TTC549 (cell line): Measurements from ENCODE around the gene ZBTB21.

ENCODE experiments used
- FAIRE-seq: peaks from 2 replicates; lab custom pipeline; 2012; peaks lifted over from hg19 to GRCh38; lab: Jason Lieb, UNC

ZBTB21 gene

GRCh38 chr21:41991659-41992058 lies 18.5 kb downstream of the ZBTB21 start:
- FAIRE-seq: no peak

- no peak for FAIRE-seq
These were observed 20.5 kb downstream of the ZBTB21 start for GRCh38 chr21:41989698-41990097.

DNA sequence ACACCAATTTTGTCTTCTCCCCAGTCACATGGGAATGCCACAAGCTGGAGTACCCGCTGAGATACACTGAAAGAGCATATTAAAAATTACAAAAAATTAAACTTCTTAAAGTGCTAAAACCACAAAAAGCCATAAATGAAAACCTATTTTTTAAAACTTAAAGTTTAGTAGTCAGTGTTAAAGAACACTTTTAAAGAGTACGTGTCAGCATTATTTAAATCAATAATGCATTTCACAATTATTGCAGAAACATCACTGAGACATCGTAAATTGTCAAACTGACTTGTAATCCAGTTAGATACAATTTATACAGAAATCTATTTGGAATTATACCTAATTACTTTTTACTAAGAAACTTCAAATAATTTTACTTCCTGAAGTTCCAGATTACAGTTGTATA lies 22.9 kb downstream of the ZBTB21 start:
- no peak for FAIRE-seq

DNA sequence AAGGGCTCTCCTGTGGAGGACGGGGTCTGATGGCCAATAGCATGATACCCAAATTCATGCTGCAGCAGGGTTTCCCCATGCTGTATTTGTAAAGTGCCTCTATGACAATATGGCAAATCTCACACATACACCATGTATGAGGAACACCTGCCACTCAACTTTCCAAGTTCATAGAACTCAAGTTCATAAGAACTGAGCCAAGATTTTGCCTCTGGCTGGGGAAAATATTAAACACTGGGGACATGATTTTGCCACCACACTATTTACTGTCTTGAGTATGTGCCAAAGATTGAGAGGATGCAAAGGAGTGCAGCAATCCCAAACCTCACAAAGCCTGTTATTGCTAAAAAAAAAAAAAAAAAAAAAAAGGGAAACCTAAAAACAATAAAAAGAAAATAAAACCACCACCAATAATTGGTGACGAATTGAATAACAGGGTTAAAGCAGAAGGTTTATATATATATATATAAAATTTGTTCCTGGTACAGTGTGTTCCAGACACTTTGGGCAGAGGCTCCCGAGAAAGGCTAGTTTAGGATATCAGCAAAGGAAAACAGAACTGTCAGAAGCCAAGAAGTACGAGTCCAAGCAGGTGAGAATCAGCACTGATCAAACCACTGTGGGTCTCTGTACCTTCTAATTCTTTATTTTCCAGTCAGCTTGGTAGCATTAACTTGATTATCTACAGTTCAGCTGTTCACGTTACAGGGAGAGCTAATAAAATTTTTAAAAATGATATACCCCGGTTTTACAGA lies 24.3 kb downstream of the ZBTB21 start:
- no peak for FAIRE-seq

DNA sequence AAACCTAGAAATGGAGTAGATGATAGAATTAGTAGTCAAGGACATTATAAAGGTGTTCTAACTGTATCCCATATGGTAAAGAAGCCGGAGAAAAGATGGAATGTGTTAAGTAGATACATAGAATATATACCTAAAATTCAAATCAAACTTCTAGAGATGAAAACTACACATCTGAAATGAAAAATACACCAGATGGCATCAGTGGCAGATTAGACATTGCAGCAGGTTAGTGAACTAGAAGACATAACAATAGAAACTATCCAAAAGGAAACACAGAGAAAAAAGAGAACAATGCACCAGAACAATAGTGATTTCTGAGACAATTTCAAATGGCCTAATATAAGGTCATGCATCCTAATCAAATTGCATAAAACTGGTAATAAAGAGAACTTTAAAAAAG lies 26.9 kb downstream of the ZBTB21 start:
- no peak for FAIRE-seq

- no peak for FAIRE-seq
These were observed 29.6 kb downstream of the ZBTB21 start for GRCh38 chr21:41980561-41980960.

DNA sequence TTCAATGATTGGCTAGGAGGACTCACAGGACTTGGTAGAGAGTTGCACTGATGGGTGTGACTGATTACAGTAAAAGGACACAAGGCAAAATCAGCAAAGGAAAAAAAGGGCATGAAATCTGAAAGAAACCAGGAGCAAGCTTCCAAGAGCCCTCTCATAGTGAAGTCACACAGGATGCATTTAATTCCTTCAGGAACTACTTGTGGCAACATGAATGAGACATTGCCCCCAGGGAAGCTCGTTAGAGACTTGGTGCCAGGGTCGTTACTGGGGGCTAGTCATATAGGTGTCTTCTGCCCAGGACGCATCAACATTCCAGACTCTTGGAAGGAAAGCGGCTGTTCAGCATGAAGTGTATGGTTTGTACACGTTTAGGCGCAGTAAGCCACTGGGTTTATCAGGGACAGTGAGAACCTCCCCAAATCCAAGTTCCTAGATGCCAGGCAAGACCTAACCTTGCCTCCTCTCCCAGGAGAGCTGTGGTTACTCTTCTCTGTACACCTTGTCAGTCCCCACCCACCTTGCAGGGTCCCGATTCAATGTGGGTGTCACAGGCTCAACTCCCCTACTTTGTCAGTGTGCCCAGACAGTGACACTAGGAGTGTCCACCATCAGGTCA lies 30.3 kb downstream of the ZBTB21 start:
- no peak for FAIRE-seq

GRCh38 chr21:41979335-41979734 lies 30.8 kb downstream of the ZBTB21 start:
- no peak for FAIRE-seq

DNA sequence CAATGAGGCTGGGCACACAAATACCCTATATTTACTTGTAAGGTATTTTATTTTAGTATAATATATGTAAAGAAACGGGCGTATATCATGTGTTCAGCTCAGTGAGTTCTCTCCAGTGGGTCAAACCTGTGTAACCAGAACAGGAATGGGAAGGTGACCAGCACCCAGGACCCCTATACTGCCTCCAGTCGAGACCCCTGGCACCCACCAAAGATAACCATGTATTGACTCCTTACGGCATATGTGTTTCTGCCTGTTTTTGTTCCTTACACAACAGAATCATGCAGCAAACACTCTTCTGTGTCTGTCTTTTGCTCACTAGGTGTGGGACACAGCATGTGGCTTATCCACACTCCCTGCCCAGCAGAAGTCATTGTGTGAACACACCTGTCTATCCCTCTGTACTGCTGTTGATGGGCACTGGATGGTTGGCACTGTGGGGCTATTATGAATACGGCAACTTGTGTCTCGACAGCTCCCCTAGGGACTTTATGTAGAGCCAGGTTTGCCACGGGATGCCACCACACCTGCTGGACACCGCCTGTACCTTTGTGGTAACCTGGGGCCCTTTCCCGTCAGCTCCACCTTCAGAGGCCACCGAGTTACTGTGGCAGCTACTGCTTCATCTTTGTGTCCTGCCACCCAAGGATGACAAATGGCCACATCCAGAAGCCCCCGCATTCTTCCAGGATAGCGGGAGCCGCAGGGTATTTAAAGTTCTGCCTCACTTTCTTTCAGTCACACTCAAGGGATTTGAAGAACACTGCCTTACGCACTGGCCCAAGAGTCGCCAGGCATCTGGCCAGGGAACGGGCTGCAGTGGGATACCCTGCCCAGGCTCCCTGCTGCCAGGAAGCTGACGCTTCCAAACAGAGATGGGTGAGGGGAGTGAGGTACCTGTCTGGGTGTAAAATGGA lies 32.9 kb downstream of the ZBTB21 start:
- FAIRE-seq: no peak

DNA sequence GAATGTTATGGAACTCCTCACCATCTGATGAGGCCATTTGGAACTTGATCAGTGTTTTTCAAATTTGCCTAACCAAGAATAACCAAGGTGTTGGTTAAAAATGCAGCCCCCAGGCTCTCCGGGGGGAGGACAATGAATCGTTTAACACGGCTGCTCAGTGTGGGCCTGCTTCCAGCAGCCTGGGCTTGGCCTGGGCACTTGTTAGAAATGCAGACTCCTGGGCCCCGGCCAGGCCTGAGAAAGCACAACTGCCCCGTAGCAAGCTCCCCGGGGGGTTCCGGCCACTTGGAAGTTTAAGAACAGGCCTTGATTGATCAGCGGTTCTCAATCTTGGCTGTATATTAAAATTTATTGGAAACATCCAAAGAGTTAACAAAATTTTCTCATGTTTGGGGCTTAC lies 33.5 kb downstream of the ZBTB21 start:
- no peak for FAIRE-seq

GRCh38 chr21:41975391-41976272 lies 34.5 kb downstream of the ZBTB21 start:
- no peak for FAIRE-seq

GRCh38 chr21:41974752-41975053 lies 35.5 kb downstream of the ZBTB21 start:
- FAIRE-seq: no peak

DNA sequence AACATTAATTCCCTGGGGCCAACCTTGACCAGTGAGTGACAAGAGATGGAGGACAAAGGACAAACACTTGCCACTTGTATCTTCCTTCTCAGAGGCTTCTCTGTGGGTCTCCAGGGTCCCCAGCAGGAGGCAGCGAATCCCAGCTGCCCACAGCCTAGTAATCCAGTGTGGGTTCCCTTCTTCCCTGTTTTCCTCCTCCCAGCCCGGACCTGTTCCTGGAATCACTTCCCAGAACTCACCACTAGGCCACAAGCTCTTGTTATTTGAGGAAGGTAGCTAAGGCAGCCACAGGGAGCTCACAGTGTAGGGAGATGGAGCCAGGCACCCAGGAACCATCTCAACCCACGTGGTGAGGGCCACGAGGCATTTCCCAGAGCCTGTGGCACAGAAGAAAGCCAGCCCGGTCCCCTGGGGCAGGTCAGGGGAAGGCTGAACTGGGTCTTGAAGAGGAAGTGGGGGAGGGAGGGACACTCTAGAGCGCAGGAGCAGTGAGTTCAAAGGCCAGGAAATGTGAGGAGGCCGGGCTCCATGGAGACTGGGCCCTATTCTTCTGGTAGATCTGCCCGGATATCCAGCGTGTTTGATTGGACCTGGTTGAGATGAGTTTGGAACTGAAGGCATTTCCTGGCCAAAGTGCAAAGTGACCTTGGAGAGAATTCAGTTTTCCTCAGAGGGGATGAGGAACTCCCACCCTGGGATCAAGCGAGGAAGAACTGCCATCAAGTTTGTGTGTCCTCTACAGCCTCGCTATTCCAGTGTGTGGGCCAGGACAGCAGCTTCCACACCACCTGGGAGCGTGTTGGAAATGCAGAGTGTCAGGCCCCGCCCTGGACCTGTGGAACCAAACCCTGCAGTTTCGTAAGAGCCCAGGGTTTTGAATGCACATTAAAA lies 36.1 kb downstream of the ZBTB21 start:
- FAIRE-seq: no peak

DNA sequence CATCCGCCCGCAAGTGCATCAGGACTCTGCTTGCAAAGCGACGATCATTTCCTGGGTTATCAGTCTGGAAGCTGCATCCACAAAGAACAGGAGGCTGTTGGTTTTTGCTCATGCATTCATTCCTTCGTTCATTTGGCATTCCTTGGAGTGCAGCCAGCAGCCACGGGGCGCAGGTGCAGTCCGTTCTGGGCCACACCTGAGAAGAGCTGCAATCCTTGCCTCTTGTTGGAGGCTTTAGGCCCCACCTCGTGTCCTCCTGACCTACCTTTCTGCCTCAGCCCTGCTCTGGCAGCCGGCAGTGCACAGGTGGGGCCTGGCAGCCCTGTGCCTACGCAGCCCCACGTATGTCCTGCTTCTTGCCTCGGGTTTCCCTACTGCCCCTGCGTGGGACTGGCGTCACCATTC lies 36.7 kb downstream of the ZBTB21 start:
- FAIRE-seq: no peak

GRCh38 chr21:41972511-41973205 lies 37.5 kb downstream of the ZBTB21 start:
- FAIRE-seq: no peak

GRCh38 chr21:41971891-41972290 lies 38.3 kb downstream of the ZBTB21 start:
- FAIRE-seq: no peak

DNA sequence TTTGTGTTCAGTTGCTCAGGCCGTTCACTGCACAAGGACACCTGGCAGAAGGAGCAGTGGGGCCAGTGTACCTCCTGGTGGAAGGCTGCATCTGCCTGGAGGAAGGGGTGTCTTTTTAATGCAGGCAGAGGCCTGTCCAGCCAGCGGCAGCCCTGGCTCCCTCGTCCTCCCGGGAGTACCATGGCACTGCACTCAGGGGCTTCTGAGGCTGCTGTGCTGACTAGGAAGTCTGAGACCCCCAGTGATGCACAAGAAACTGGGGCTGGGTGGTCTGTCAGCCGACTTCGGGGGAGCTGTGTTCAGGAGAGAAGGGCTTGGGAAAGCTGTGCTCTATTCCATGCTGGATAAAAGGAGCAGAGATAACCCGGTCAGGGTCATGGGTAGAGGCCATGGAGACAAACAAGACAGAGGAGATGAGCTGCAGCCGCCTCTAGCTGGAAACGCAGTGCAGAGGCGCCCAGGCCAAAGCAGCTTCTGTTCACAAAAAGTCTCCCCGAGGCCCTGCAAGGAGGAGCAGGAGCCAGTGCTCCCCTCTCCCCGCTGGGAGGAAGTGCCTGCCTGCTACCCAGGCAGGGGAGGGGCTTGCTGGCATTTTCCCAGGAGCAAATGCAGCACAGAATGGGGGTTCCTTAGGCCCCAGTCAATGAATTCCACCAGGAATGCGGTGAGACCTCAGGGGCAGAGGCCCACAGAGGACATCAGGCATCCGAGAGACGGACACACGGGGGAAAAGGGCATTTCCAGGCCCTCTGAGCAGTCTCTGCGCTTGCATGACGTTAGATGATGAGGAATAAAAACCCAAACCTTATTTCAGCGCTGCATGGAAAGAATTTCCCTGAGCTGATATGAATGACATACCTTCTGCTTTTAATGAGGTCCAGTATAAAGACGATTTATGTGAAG lies 39.2 kb downstream of the ZBTB21 start:
- no peak for FAIRE-seq

GRCh38 chr21:41970106-41970391 lies 40.1 kb downstream of the ZBTB21 start:
- no peak for FAIRE-seq

DNA sequence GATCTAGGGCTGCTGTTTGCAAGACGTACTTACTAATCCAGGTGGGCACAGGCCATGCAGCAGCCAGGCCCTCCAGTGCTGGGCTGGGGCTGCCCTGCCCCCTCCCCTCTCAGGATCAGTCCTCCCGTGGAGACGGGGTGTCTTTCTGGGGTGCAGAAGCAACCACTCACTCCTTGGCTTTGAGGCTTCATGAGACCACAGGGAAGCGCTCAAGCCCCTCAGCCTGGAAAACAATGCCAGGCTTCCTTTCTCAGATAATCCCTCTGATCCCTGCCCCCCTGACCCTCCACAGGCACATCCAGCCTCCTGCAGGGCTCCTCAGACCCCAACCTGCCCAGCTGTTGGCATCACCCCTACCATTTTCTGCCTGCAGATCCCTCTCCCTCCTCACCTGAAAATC lies 42.5 kb downstream of the ZBTB21 start:
- no peak for FAIRE-seq
